Mesothelial cell of epicardium (in vitro differentiated cells): ENCODE results near the gene SHOX. TPM values are rescaled to one million over a fixed set of nuclear protein-coding genes. Genes with fewer than 3 reads are reported as not detected.

Source experiments
- DNase-seq, 2 experiments: peaks; one replicate each; pipeline ENCODE4 v3.0.0; 2021; ENCODE audit warnings: low spot score in 2 of 2; ENCODE audit not compliant: unreplicated experiment in 2 of 2
- H3K27ac Mint-ChIP-seq: 2 replicates; pipeline ENCODE4 v1.8.0; 2021; ENCODE audit warnings: mixed read lengths
- H3K27me3 Mint-ChIP-seq: 2 replicates; pipeline ENCODE4 v1.8.0; 2021; ENCODE audit warnings: low read depth, mixed read lengths
- H3K36me3 Mint-ChIP-seq: 2 replicates; pipeline ENCODE4 v1.8.0; 2021; ENCODE audit warnings: mixed read lengths
- H3K4me1 Mint-ChIP-seq: 2 replicates; pipeline ENCODE4 v1.8.0; 2021; ENCODE audit warnings: mixed read lengths
- H3K4me3 Mint-ChIP-seq: 2 replicates; pipeline ENCODE4 v1.8.0; 2021; ENCODE audit warnings: mild to moderate bottlenecking, moderate library complexity, mixed read lengths
- H3K9me3 Mint-ChIP-seq: 2 replicates; pipeline ENCODE4 v1.8.0; 2021; ENCODE audit warnings: mixed read lengths
- CTCF ChIP-seq: fragments of 200-600 bp; sonication (generic); IDR thresholded peaks from one replicate; pipeline ENCODE4 v1.5.0; 2021; ENCODE audit warnings: antibody characterized with exemption; ENCODE audit not compliant: unreplicated experiment
- total RNA-seq: library from RNA; stranded (reverse); gene quantifications from 3 replicates; pipeline ENCODE4 v1.2.1, GENCODE V29; 2021

SHOX gene
- total RNA-seq, 1 donor from 2014 or later, result not detected

GRCh38 chrX:635428-636090 is 5.0 kb downstream of the SHOX start:
- Mint-ChIP-seq H3K4me1 (peaks cover 15% of the 10 kb centered on the region), H3K4me3 (no peak overlapping the region), H3K9me3 (no peaks in the 10 kb centered on the region), H3K36me3 (no peaks in the 10 kb centered on the region), H3K27me3 (peaks cover 90% of the 10 kb centered on the region), H3K27ac (no peak overlapping the region)
- no peak for TF ChIP-seq CTCF
- no peak for DNase-seq

- TF ChIP-seq CTCF, result no peak
- Mint-ChIP-seq H3K4me3 (no peak overlapping the region), H3K4me1 (peaks cover 15% of the 10 kb centered on the region), H3K9me3 (no peaks in the 10 kb centered on the region), H3K27me3 (peaks cover 90% of the 10 kb centered on the region), H3K27ac (no peak overlapping the region), H3K36me3 (no peaks in the 10 kb centered on the region)
- no peak for DNase-seq
These were observed 6.5 kb downstream of the SHOX start for GRCh38 chrX:636981-637659.

GRCh38 chrX:637660-638481 is 7.3 kb downstream of the SHOX start:
- DNase-seq, result no peak
- Mint-ChIP-seq H3K27me3 (peaks cover 90% of the 10 kb centered on the region), H3K4me1 (peaks cover 15% of the 10 kb centered on the region), H3K4me3 (no peak overlapping the region), H3K36me3 (no peaks in the 10 kb centered on the region), H3K27ac (no peak overlapping the region), H3K9me3 (no peaks in the 10 kb centered on the region)
- TF ChIP-seq CTCF, result no peak

- no peaks in the 10 kb centered on the region for H3K36me3 Mint-ChIP-seq
- peaks cover 15% of the 10 kb centered on the region for H3K4me1 Mint-ChIP-seq
- H3K27ac Mint-ChIP-seq, result no peak overlapping the region
- TF ChIP-seq CTCF, result no peak
- H3K4me3 Mint-ChIP-seq, result no peak overlapping the region
- peaks cover 89% of the 10 kb centered on the region for H3K27me3 Mint-ChIP-seq
- DNase-seq, result no peak
- H3K9me3 Mint-ChIP-seq, result no peaks in the 10 kb centered on the region
These were observed 8.0 kb downstream of the SHOX start for GRCh38 chrX:638482-639131.

GRCh38 chrX:639151-639550 is 8.6 kb downstream of the SHOX start:
- no peak overlapping the region for H3K4me3 Mint-ChIP-seq
- H3K4me1 Mint-ChIP-seq, result peaks cover 15% of the 10 kb centered on the region
- no peak overlapping the region for H3K27ac Mint-ChIP-seq
- no peaks in the 10 kb centered on the region for H3K9me3 Mint-ChIP-seq
- peaks cover 88% of the 10 kb centered on the region for H3K27me3 Mint-ChIP-seq
- TF ChIP-seq CTCF, result no peak
- no peaks in the 10 kb centered on the region for H3K36me3 Mint-ChIP-seq
- DNase-seq, result no peak
